ENCODE results near the gene PAQR8.

PAQR8 gene

DNA sequence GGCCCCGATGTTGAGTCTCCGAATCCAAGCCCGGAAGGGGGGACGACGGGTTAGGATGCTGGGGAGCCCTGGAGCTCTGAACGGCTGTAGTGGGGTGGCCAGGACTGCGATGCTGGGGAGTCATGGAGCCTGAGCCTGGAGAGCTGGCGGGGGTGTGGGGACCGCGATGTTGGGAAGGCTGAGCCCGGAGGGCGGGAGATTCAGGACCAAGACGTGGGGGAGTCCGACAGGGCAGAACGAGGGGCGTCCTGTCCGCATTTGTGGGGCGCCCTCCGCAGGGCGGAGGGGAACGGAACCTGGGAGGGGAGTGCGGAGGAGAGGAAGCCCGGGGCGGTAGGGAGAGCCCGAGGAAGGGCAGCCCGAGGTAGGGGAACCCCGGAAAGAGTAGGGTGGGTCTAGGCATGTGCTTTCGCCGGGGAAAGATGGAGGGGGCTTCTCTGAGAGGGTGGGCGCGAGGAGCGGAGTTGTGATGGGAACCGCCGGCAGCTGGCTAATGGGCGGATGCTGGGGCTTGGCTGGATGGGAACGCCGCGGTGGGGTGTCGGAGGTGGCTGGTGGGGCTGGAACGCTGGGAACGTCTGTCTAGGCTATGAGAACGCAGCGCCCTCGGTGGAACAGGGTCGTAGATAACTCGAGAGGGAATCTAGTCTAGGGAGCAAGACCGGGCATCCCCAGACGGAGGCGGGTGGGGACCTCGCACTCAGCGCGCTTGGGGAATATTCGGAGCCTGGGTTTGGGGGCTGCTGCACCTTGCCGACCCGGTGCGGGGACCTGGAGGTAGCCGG is 684 bp downstream of the PAQR8 start:
- peak overlapping the region; percentile 93 for H3K27ac ChIP-seq (ENCODE audit: insufficient read depth, low read length, poor library complexity, severe bottlenecking)
- no peaks in the 10 kb centered on the region for H3K9me3 ChIP-seq (ENCODE audit: control insufficient read depth, low read length)
- H3K36me3 ChIP-seq (ENCODE audit: control insufficient read depth, insufficient read depth, low read length), result peaks cover 3% of the 10 kb centered on the region
- peaks cover 12% of the 10 kb centered on the region for H3K4me1 ChIP-seq (ENCODE audit: control insufficient read depth, insufficient read depth, low read length, poor library complexity, severe bottlenecking)
- no peaks in the 10 kb centered on the region for H3K27me3 ChIP-seq (replicated peaks; ENCODE audit: control insufficient read depth, insufficient read depth, low read length, poor library complexity, severe bottlenecking)
- peak overlapping the region; percentile 98 for H3K4me3 ChIP-seq (ENCODE audit: insufficient read depth, low read depth, low read length, poor library complexity, severe bottlenecking)
- DNase-seq, result peak; percentile 19 to 33 (median 21)

DNA sequence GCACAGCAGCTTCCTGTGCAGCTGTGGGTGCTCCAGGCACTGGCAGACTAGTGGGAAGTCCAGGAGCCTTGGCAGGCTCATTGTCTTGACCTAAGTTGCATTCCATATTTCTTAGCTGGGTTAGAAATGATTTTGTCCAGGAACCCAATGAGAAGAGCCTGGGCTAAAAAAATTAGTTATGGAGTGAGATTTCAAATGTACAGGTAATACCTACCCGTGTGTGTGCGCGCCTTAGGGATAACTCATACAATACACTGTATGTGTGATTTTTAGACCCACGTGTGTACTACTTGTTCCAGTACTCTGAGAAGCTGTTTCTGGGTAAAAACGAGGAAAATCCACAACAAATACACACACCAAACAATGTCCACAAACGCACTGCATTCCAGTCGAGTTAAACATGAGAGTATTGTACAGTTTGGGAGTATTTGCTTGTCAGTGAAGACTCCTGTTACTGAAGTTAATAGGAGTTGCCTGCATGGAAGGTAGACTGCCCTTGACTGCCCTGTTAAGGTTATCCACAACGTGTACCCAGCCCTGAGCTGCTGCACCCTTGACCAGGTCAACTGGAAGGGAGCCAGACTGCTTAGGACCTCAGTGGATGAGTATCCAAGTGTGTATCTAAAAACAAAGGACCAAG is 1.4 kb downstream of the PAQR8 start:
- Histone ChIP-seq H3K27me3 (replicated peaks; ENCODE audit: control insufficient read depth, insufficient read depth, low read length, poor library complexity, severe bottlenecking) (no peaks in the 10 kb centered on the region), H3K27ac (ENCODE audit: insufficient read depth, low read length, poor library complexity, severe bottlenecking) (peak overlapping the region; percentile 93), H3K9me3 (ENCODE audit: control insufficient read depth, low read length) (no peaks in the 10 kb centered on the region)

DNA sequence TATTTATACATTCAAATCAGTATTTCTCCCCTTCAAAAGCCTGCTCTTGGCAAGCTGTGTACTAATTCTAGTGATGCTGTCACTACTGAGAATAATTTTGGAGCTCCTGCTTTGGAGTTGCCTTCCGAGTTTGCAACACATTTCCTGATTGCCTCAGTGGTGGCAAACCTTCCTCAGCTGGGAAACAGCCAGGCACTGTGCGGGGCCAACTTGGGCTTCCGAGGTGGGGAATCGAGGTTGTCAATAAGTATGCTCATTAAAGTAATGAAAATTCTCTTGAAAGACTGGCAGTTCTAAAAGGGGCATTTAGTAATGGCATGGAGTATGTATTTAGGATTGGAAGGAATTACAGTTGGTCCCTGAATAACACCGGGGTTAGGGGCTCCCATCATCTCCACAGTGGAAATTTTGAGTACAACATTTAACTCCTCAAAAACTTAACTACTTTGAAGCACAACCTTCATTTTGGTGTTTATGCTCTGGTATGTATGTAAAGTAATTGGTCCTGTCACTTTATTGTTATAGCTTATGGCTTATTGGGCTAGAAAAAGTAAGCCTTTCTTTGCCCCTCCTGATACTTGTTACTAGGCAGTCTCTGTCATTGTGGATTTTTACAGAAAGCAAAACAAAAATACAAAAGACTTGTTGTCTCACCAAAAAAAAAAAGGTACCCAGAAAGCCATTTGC is 2.7 kb downstream of the PAQR8 start:
- peaks cover 3% of the 10 kb centered on the region for H3K36me3 ChIP-seq (ENCODE audit: control insufficient read depth, insufficient read depth, low read length)
- H3K9me3 ChIP-seq (ENCODE audit: control insufficient read depth, low read length), result no peaks in the 10 kb centered on the region
- H3K27ac ChIP-seq (ENCODE audit: insufficient read depth, low read length, poor library complexity, severe bottlenecking), result no peak overlapping the region
- H3K27me3 ChIP-seq (replicated peaks; ENCODE audit: control insufficient read depth, insufficient read depth, low read length, poor library complexity, severe bottlenecking), result no peaks in the 10 kb centered on the region
- DNase-seq, result no peak
- H3K4me1 ChIP-seq (ENCODE audit: control insufficient read depth, insufficient read depth, low read length, poor library complexity, severe bottlenecking), result peaks cover 12% of the 10 kb centered on the region
- H3K4me3 ChIP-seq (ENCODE audit: insufficient read depth, low read depth, low read length, poor library complexity, severe bottlenecking), result no peak overlapping the region

More for the DNA sequence above, 1.4 kb downstream of the PAQR8 start:
- DNase-seq, result no peak
- peaks cover 3% of the 10 kb centered on the region for H3K36me3 ChIP-seq (ENCODE audit: control insufficient read depth, insufficient read depth, low read length)
- H3K4me3 ChIP-seq (ENCODE audit: insufficient read depth, low read depth, low read length, poor library complexity, severe bottlenecking), result peak overlapping the region; percentile 98
- H3K4me1 ChIP-seq (ENCODE audit: control insufficient read depth, insufficient read depth, low read length, poor library complexity, severe bottlenecking), result peaks cover 12% of the 10 kb centered on the region

DNA sequence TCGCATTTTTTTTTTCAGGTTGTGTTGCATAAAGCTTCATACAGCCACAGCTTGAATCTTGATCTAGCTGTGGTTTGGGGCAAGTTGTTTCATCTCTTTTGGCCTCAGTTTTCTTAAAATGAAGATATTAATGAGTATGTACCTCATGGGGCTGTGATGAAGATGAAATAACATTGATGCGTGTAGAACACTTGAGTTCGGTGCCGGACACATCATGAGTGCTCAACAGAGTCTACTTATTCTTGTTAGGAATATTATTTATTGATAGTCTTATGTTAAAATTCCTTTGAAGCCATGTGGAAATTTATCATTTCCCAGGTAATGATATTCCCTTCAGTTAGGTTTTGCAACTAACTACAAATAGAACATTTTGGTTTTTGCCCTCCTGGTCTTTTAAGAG is 3.4 kb downstream of the PAQR8 start:
- no peaks in the 10 kb centered on the region for H3K27me3 ChIP-seq (replicated peaks; ENCODE audit: control insufficient read depth, insufficient read depth, low read length, poor library complexity, severe bottlenecking)
- no peak overlapping the region for H3K4me3 ChIP-seq (ENCODE audit: insufficient read depth, low read depth, low read length, poor library complexity, severe bottlenecking)
- H3K9me3 ChIP-seq (ENCODE audit: control insufficient read depth, low read length), result no peaks in the 10 kb centered on the region
- DNase-seq, result no peak
- H3K36me3 ChIP-seq (ENCODE audit: control insufficient read depth, insufficient read depth, low read length), result peaks cover 5% of the 10 kb centered on the region
- peaks cover 12% of the 10 kb centered on the region for H3K4me1 ChIP-seq (ENCODE audit: control insufficient read depth, insufficient read depth, low read length, poor library complexity, severe bottlenecking)
- no peak overlapping the region for H3K27ac ChIP-seq (ENCODE audit: insufficient read depth, low read length, poor library complexity, severe bottlenecking)

DNA sequence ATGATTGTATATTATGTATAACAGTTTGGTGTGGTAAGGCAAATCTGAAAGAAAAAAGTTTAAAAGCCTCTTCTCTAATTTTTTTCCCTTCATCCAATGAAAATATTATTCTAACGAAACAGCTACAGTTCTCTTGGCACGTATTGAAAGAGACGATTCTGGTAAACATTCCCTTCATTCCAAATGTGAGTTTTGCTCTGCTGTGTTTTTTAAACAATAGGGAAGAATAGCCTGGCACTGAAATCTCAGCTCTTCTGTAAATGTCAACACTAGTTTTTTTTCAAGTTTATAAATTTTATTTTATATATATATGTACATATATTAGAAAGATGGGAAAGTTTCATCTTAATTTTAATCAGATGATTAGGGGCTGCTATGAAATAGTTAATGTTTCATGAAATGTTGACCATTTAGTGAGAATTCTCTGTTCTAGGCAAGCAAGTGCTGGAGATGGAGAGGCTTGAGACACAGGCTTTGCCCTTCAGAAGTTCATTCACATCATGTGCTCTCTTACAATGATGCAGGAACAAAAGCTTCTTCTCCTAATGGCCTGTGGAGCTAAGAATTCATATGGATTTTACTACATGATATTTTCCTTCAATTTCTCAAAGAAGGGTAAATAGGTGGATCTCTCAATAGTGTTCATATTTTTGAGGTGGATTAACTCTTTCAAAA is 4.1 kb downstream of the PAQR8 start:
- peaks cover 6% of the 10 kb centered on the region for H3K36me3 ChIP-seq (ENCODE audit: control insufficient read depth, insufficient read depth, low read length)
- H3K4me1 ChIP-seq (ENCODE audit: control insufficient read depth, insufficient read depth, low read length, poor library complexity, severe bottlenecking), result peaks cover 12% of the 10 kb centered on the region
- H3K4me3 ChIP-seq (ENCODE audit: insufficient read depth, low read depth, low read length, poor library complexity, severe bottlenecking), result no peak overlapping the region
- H3K9me3 ChIP-seq (ENCODE audit: control insufficient read depth, low read length), result no peaks in the 10 kb centered on the region
- no peaks in the 10 kb centered on the region for H3K27me3 ChIP-seq (replicated peaks; ENCODE audit: control insufficient read depth, insufficient read depth, low read length, poor library complexity, severe bottlenecking)
- no peak for DNase-seq
- no peak overlapping the region for H3K27ac ChIP-seq (ENCODE audit: insufficient read depth, low read length, poor library complexity, severe bottlenecking)

DNA sequence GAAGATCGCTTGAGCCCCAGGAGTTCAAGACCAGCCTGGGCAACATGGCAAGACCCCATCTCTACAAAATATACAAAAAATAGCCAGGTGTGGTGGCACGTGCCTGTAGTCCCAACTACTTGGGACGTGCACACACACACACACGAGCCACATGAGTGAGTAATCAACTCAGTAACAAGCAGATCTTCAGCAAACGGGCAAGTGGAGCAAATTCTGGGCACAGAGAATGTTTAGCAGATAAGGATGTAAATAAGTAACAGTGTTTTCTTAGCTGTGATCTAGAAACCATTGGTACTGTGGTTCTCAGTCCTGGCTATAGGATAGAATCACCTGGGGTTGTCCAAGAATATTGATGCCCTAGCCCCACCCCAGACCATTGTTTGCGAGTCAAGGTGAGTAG is 6.1 kb downstream of the PAQR8 start:
- H3K4me1 ChIP-seq (ENCODE audit: control insufficient read depth, insufficient read depth, low read length, poor library complexity, severe bottlenecking), result peaks cover 7% of the 10 kb centered on the region
- no peak overlapping the region for H3K27ac ChIP-seq (ENCODE audit: insufficient read depth, low read length, poor library complexity, severe bottlenecking)
- H3K27me3 ChIP-seq (replicated peaks; ENCODE audit: control insufficient read depth, insufficient read depth, low read length, poor library complexity, severe bottlenecking), result no peaks in the 10 kb centered on the region
- DNase-seq, result no peak
- no peak overlapping the region for H3K4me3 ChIP-seq (ENCODE audit: insufficient read depth, low read depth, low read length, poor library complexity, severe bottlenecking)
- H3K9me3 ChIP-seq (ENCODE audit: control insufficient read depth, low read length), result no peaks in the 10 kb centered on the region
- H3K36me3 ChIP-seq (ENCODE audit: control insufficient read depth, insufficient read depth, low read length), result peaks cover 6% of the 10 kb centered on the region

DNA sequence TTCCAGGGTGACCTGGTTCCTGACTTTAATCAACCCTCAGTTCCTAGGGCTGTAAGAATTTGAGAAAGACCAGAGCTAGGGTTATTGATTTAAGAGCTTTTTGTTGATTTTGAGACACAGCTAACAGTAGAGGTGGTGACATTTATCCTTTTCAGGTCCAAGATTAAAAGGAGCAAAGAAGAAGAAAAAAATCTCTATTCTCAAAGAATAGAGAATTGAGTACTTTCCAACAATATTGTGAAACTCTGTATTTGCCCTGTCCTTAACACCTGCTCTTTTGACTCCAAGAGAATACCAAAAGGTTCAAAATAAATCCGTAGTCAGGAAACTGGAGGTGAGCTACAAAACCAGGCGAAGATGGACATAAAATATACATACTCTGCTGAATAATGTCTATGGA is 7.3 kb downstream of the PAQR8 start:
- Histone ChIP-seq H3K4me1 (ENCODE audit: control insufficient read depth, insufficient read depth, low read length, poor library complexity, severe bottlenecking) (no peaks in the 10 kb centered on the region), H3K36me3 (ENCODE audit: control insufficient read depth, insufficient read depth, low read length) (peaks cover 6% of the 10 kb centered on the region), H3K9me3 (ENCODE audit: control insufficient read depth, low read length) (no peaks in the 10 kb centered on the region), H3K4me3 (ENCODE audit: insufficient read depth, low read depth, low read length, poor library complexity, severe bottlenecking) (peak overlapping the region; percentile 3), H3K27me3 (replicated peaks; ENCODE audit: control insufficient read depth, insufficient read depth, low read length, poor library complexity, severe bottlenecking) (no peaks in the 10 kb centered on the region), H3K27ac (ENCODE audit: insufficient read depth, low read length, poor library complexity, severe bottlenecking) (no peak overlapping the region)
- DNase-seq, result no peak

DNA sequence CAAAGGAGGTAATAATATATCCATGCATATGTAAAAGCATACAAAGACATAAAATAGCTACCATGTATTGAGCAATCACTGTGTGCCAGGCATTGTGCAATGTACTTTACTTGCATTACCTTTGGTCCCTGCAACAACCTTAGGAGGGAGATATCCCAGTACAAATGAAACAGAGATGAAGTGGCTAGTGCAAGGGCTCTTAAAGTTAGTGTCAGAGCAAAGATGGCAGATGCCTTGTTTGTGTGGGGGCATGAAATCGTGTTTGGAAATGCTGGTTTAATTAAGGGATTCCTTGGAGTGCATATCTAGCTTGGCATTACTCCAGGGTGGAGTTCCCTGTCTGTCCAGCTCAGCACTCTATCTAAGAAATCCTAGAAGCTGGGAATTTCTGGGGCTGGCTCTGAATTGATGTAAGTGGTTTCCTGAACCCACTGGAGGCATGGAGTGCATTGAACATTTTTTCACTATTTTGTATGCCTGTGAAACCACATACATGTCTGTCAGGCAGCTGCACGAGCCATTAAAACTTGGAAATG is 9.8 kb downstream of the PAQR8 start:
- no peak for DNase-seq
- Histone ChIP-seq H3K27me3 (replicated peaks; ENCODE audit: control insufficient read depth, insufficient read depth, low read length, poor library complexity, severe bottlenecking) (no peaks in the 10 kb centered on the region), H3K9me3 (ENCODE audit: control insufficient read depth, low read length) (no peaks in the 10 kb centered on the region), H3K4me3 (ENCODE audit: insufficient read depth, low read depth, low read length, poor library complexity, severe bottlenecking) (no peak overlapping the region), H3K27ac (ENCODE audit: insufficient read depth, low read length, poor library complexity, severe bottlenecking) (no peak overlapping the region), H3K36me3 (ENCODE audit: control insufficient read depth, insufficient read depth, low read length) (peaks cover 3% of the 10 kb centered on the region), H3K4me1 (ENCODE audit: control insufficient read depth, insufficient read depth, low read length, poor library complexity, severe bottlenecking) (peaks cover 12% of the 10 kb centered on the region)

DNA sequence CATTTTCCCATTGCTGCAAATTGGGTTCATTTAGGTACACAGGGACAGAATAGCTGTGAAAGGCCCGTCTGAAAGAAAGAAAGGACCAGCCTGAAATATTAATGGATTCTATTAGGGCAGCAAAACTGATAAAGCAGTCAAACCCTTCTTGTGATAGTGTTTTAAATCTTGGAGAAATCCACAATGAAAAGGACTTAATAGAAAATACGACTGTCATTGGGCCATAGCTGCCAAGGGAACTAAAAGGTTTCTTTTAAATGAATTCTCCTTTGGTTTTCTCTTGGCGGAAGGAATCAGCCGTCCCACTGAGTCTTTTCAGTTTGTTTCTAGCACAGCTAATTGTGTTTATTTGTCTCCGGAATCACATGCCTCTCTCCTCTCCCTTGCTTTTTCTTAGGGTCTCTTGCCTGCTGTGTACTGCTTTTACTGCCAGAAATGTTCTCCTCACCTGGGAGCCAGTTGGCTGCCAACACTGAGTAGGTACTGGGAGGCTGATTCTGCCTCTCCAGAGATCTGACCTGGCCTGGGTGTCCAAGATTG is 11.3 kb downstream of the PAQR8 start:
- H3K4me1 ChIP-seq (ENCODE audit: control insufficient read depth, insufficient read depth, low read length, poor library complexity, severe bottlenecking), result peaks cover 26% of the 10 kb centered on the region
- no peak for DNase-seq
- peaks cover 3% of the 10 kb centered on the region for H3K36me3 ChIP-seq (ENCODE audit: control insufficient read depth, insufficient read depth, low read length)
- no peaks in the 10 kb centered on the region for H3K27me3 ChIP-seq (replicated peaks; ENCODE audit: control insufficient read depth, insufficient read depth, low read length, poor library complexity, severe bottlenecking)
- H3K27ac ChIP-seq (ENCODE audit: insufficient read depth, low read length, poor library complexity, severe bottlenecking), result no peak overlapping the region
- no peak overlapping the region for H3K4me3 ChIP-seq (ENCODE audit: insufficient read depth, low read depth, low read length, poor library complexity, severe bottlenecking)
- no peaks in the 10 kb centered on the region for H3K9me3 ChIP-seq (ENCODE audit: control insufficient read depth, low read length)

All from effector memory CD4-positive, alpha-beta T cell (primary cell).